Measurements from ENCODE around the gene SH3RF3. TPM values are rescaled to one million over a fixed set of nuclear protein-coding genes. Genes with fewer than 3 reads are reported as not detected.

SH3RF3 gene
- total RNA-seq, 3 donors from 2014 or later: 3.2 to 5.6 (median 4.6) TPM

- Histone ChIP-seq H3K27ac (no peak overlapping the region), H3K9me3 (no peaks in the 10 kb centered on the region), H3K4me1 (no peaks in the 10 kb centered on the region), H3K4me3 (no peak overlapping the region), H3K36me3 (no peaks in the 10 kb centered on the region), H3K27me3 (no peaks in the 10 kb centered on the region)
- TF ChIP-seq CTCF (IDR thresholded peaks at IDR 0.05) (no peak), POLR2A (IDR thresholded peaks at IDR 0.05) (no peak), POLR2AphosphoS5 (IDR thresholded peaks at IDR 0.05) (no peak)
- intact Hi-C loops (cut with DNase I; ENCODE audit: low total_unique reads): no loop called here
- no peak for DNase-seq (ENCODE audit: low spot score in 2 of 2)
Measured at GRCh38 chr2:109455731-109456691, 327.0 kb downstream of the SH3RF3 start.

- no peaks in the 10 kb centered on the region for H3K27me3 ChIP-seq
- TF ChIP-seq POLR2A (IDR thresholded peaks at IDR 0.05) (no peak), POLR2AphosphoS5 (IDR thresholded peaks at IDR 0.05) (no peak), CTCF (IDR thresholded peaks at IDR 0.05) (no peak)
- no peaks in the 10 kb centered on the region for H3K9me3 ChIP-seq
- intact Hi-C loops (cut with DNase I; ENCODE audit: low total_unique reads): no loop called here
- H3K36me3 ChIP-seq: no peaks in the 10 kb centered on the region
- no peak overlapping the region for H3K4me3 ChIP-seq
- no peak overlapping the region for H3K27ac ChIP-seq
- no peaks in the 10 kb centered on the region for H3K4me1 ChIP-seq
- no peak for DNase-seq (ENCODE audit: low spot score in 2 of 2)
Measured at GRCh38 chr2:109456776-109457175, 327.8 kb downstream of the SH3RF3 start.

- Histone ChIP-seq H3K9me3 (no peaks in the 10 kb centered on the region), H3K27me3 (no peaks in the 10 kb centered on the region), H3K36me3 (no peaks in the 10 kb centered on the region), H3K4me1 (no peaks in the 10 kb centered on the region), H3K27ac (no peak overlapping the region), H3K4me3 (no peak overlapping the region)
- DNase-seq (ENCODE audit: low spot score in 2 of 2): no peak
- TF ChIP-seq POLR2AphosphoS5 (IDR thresholded peaks at IDR 0.05) (no peak), CTCF (IDR thresholded peaks at IDR 0.05) (no peak), POLR2A (IDR thresholded peaks at IDR 0.05) (no peak)
- intact Hi-C loops (cut with DNase I; ENCODE audit: low total_unique reads): no loop called here
Measured at GRCh38 chr2:109457366-109457765, 328.4 kb downstream of the SH3RF3 start.

- TF ChIP-seq POLR2A (IDR thresholded peaks at IDR 0.05) (no peak), POLR2AphosphoS5 (IDR thresholded peaks at IDR 0.05) (no peak), CTCF (IDR thresholded peaks at IDR 0.05) (no peak)
- no peak for DNase-seq (ENCODE audit: low spot score in 2 of 2)
- intact Hi-C loops (cut with DNase I; ENCODE audit: low total_unique reads): no loop called here
- Histone ChIP-seq H3K9me3 (no peaks in the 10 kb centered on the region), H3K36me3 (no peaks in the 10 kb centered on the region), H3K4me1 (no peaks in the 10 kb centered on the region), H3K27me3 (no peaks in the 10 kb centered on the region), H3K4me3 (no peak overlapping the region), H3K27ac (no peak overlapping the region)
Measured at GRCh38 chr2:109457794-109458193, 328.8 kb downstream of the SH3RF3 start.

GRCh38 chr2:109458512-109458911 is 329.5 kb downstream of the SH3RF3 start:
- no peaks in the 10 kb centered on the region for H3K9me3 ChIP-seq
- H3K4me3 ChIP-seq: no peak overlapping the region
- H3K36me3 ChIP-seq: no peaks in the 10 kb centered on the region
- no peak for DNase-seq (ENCODE audit: low spot score in 2 of 2)
- intact Hi-C loops (cut with DNase I; ENCODE audit: low total_unique reads): no loop called here
- no peaks in the 10 kb centered on the region for H3K4me1 ChIP-seq
- no peaks in the 10 kb centered on the region for H3K27me3 ChIP-seq
- H3K27ac ChIP-seq: no peak overlapping the region
- no peak for TF ChIP-seq POLR2AphosphoS5 (IDR thresholded peaks at IDR 0.05)
- TF ChIP-seq CTCF (IDR thresholded peaks at IDR 0.05): no peak
- no peak for TF ChIP-seq POLR2A (IDR thresholded peaks at IDR 0.05)

All from breast epithelium (tissue), 4 donors.